HepG2 (cell line): ENCODE data around the gene RASSF7. TPM values are rescaled to one million over a fixed set of nuclear protein-coding genes. Genes with fewer than 3 reads are reported as not detected.

Experiments used
- ATAC-seq: fragments of 200-7000 bp; cut with Tn5 transposase; 3 replicates; pipeline ENCODE4 v1.9.1; 2020; ENCODE audit warnings: mild to moderate bottlenecking, moderate library complexity
- BruUV-seq: library from RNA; stranded (reverse); fragments of 400-500 nt; replicated peaks from 2 replicates; lab custom pipeline; 2021; lab: Mats Ljungman, UMichigan
- CTCF ChIA-PET: fragments of 300-600 bp; formaldehyde crosslinking; extraction: SDS; loops from one replicate; lab custom pipeline; 2021; ENCODE audit warnings: low total read pairs, inconsistent platforms, low intra/inter-chr PET ratio; lab: Yijun Ruan, JAX
- POLR2A ChIA-PET: fragments of 350-600 bp; sonication (Branson Sonifier 250); formaldehyde crosslinking; loops from one replicate; lab custom pipeline; 2020; ENCODE audit warnings: antibody characterized with exemption, inconsistent platforms; lab: Yijun Ruan, JAX
- DNase-seq: peaks from one replicate; pipeline ENCODE4 v3.0.0-alpha.2; 2015; ENCODE audit warnings: low spot score
- FAIRE-seq: peaks from 3 replicates; lab custom pipeline; 2011; peaks lifted over from hg19 to GRCh38; lab: Jason Lieb, UNC
- H2AFZ ChIP-seq: one replicate; pipeline ENCODE4 v1.6.1; 2011; ENCODE audit warnings: low read length, inconsistent platforms
- H3K27ac ChIP-seq: fragments of 300-600 bp; 3 replicates; pipeline ENCODE4 v1.8.0; 2011; ENCODE audit warnings: mixed run types, mild to moderate bottlenecking, mixed read lengths, low read length, inconsistent platforms; ENCODE audit not compliant: insufficient read depth; ENCODE audit errors: extremely low read length
- H3K27me3 ChIP-seq, 2 experiments: fragments of 200-600 bp in 1 of 2; 2 replicates in 1 of 2; 3 replicates in 1 of 2; pipeline versions ENCODE4 v1.6.0 to v1.8.0; 2011; ENCODE audit warnings: low read length in 2 of 2, mild to moderate bottlenecking in 2 of 2, moderate library complexity in 2 of 2, inconsistent platforms in 1 of 2; ENCODE audit not compliant: insufficient read depth in 2 of 2, control insufficient read depth in 1 of 2
- H3K36me3 ChIP-seq, 2 experiments: fragments of 200-600 bp in 1 of 2; replicated peaks in 1 of 2; 2 replicates in 1 of 2; 3 replicates in 1 of 2; pipeline versions ENCODE4 v1.5.1 to v1.8.0; 2011; ENCODE audit warnings: low read length in 2 of 2, inconsistent platforms in 1 of 2; ENCODE audit not compliant: insufficient read depth in 2 of 2, control insufficient read depth in 1 of 2
- H3K4me1 ChIP-seq: 2 replicates; pipeline ENCODE4 v1.5.1; 2012; ENCODE audit warnings: low read length, inconsistent platforms; ENCODE audit not compliant: insufficient read depth
- H3K4me2 ChIP-seq: 2 replicates; pipeline ENCODE4 v1.6.0; 2011; ENCODE audit warnings: low read depth, low read length, inconsistent platforms
- H3K4me3 ChIP-seq, 3 experiments: fragments of 200-600 bp in 1 of 3; sonication (generic), shearing (Covaris generic) in 1 of 3; replicated peaks in 1 of 3; 2 replicates each; pipeline ENCODE4 v1.5.1; 2011 to 2016; ENCODE audit warnings: low read length in 3 of 3, inconsistent platforms in 2 of 3, low read depth in 2 of 3, mild to moderate bottlenecking in 2 of 3, control low read depth in 1 of 3, mixed read lengths in 1 of 3; ENCODE audit not compliant: insufficient read depth in 1 of 3
- H3K79me2 ChIP-seq: one replicate; pipeline ENCODE4 v1.6.1; 2011; ENCODE audit warnings: low read length, inconsistent platforms; ENCODE audit not compliant: insufficient read depth
- H3K9ac ChIP-seq: 2 replicates; pipeline ENCODE4 v1.6.0; 2011; ENCODE audit warnings: mild to moderate bottlenecking, low read depth, low read length, inconsistent platforms; ENCODE audit not compliant: insufficient read depth
- H3K9me3 ChIP-seq: 2 replicates; pipeline ENCODE4 v1.5.1; 2012; ENCODE audit warnings: mild to moderate bottlenecking, low read length
- H4K20me1 ChIP-seq: 2 replicates; pipeline ENCODE4 v1.6.0; 2011; ENCODE audit warnings: inconsistent platforms, mild to moderate bottlenecking, low read length, moderate library complexity; ENCODE audit not compliant: insufficient read depth
- AGO1 ChIP-seq: fragments of 200-400 bp; formaldehyde crosslinking; IDR thresholded peaks from 2 replicates; pipeline ENCODE4 v1.6.1; 2017; ENCODE audit warnings: mild to moderate bottlenecking, low read depth, low read length, moderate library complexity; ENCODE audit not compliant: poor library complexity, severe bottlenecking
- FOXP1 ChIP-seq, 2 experiments: fragments of 450-650 bp in 1 of 2; IDR thresholded peaks; 2 replicates each; pipeline ENCODE4 v1.6.1; 2017 to 2018; ENCODE audit warnings: antibody characterized with exemption in 1 of 2
- KDM3A ChIP-seq: IDR thresholded peaks from 2 replicates; pipeline ENCODE4 v1.6.1; 2018; ENCODE audit warnings: low read depth, missing compliant biosample characterization
- STAG1 ChIP-seq: sonication (generic); formaldehyde crosslinking; IDR thresholded peaks from 2 replicates; pipeline ENCODE4 v1.4.0; 2020; ENCODE audit warnings: missing genetic modification reagents
- TFE3 ChIP-seq: IDR thresholded peaks from 2 replicates; pipeline ENCODE4 v1.6.1; 2016
- YEATS4 ChIP-seq: sonication (generic); formaldehyde crosslinking; IDR thresholded peaks from 2 replicates; pipeline ENCODE4 v1.4.0; 2020; ENCODE audit warnings: missing genetic modification reagents, borderline replicate concordance
- ZBTB10 ChIP-seq: sonication (generic); formaldehyde crosslinking; IDR thresholded peaks from 2 replicates; pipeline ENCODE4 v1.4.0; 2020; ENCODE audit warnings: missing genetic modification reagents, borderline replicate concordance
- ZBTB20 ChIP-seq: sonication (generic); formaldehyde crosslinking; IDR thresholded peaks from 2 replicates; pipeline ENCODE4 v1.8.1; 2023; ENCODE audit warnings: missing genetic modification reagents, low read depth, mild to moderate bottlenecking, borderline replicate concordance
- ZIK1 ChIP-seq: sonication (generic); formaldehyde crosslinking; IDR thresholded peaks from 2 replicates; pipeline ENCODE4 v1.5.0; 2020; ENCODE audit warnings: mild to moderate bottlenecking, low read depth, missing genetic modification reagents, borderline replicate concordance
- ZNF576 ChIP-seq: sonication (generic); formaldehyde crosslinking; IDR thresholded peaks from 2 replicates; pipeline ENCODE4 v1.4.0; 2020; ENCODE audit warnings: mild to moderate bottlenecking, missing genetic modification reagents
- ZNF687 ChIP-seq: sonication (generic); formaldehyde crosslinking; IDR thresholded peaks from 2 replicates; pipeline ENCODE4 v1.5.1; 2020; ENCODE audit warnings: mild to moderate bottlenecking, missing genetic modification reagents, moderate library complexity
- WGBS: methylation state at CpG from one replicate; pipeline ENCODE4 v1.1.6; 2017; ENCODE audit warnings: low lambda C conversion rate; 5-methylcytosine and 5-hydroxymethylcytosine counted together
- in situ Hi-C: cut with HindIII; loops from 2 replicates; pipeline ENCODE4 v1.10.0; 2017; ENCODE audit warnings: low pct_unique_long_range_greater_than_20kb; ENCODE audit not compliant: extremely low pct_ligation_motif_present
- intact Hi-C: fragments of 100-400 bp; cut with micrococcal nuclease; formaldehyde crosslinking; loops from one replicate; pipeline ENCODE4 v1.10.0; 2022; ENCODE audit not compliant: unreplicated experiment
- polyA plus RNA-seq, 8 experiments: library from polyadenylated mRNA; depleted of rRNA in 3 of 8; stranded (reverse) in 7 of 8; unstranded in 1 of 8; fragments of >200 nt; fragmentation: Illumina TruSeq in 4 of 8; extraction: Trizol in 4 of 8; gene quantifications; 2 replicates each; pipeline versions ENCODE4 v1.2.1 to v1.2.3, GENCODE V29; 2011 to 2016; ENCODE audit warnings: low read depth in 4 of 8, missing spikeins in 1 of 8, mixed read lengths in 1 of 8; ENCODE audit not compliant: insufficient read depth in 1 of 8
- total RNA-seq, 5 experiments: library from RNA; depleted of rRNA; stranded (reverse); fragments of >200 nt; fragmentation: Illumina TruSeq; extraction: Trizol; gene quantifications; 2 replicates each; pipeline ENCODE4 v1.2.3, GENCODE V29; 2016; ENCODE audit warnings: low read depth in 1 of 5

RASSF7 gene
- total and polyA plus RNA-seq, 2 of the 13 experiments (the other 11 are each of a cell fraction or from before 2014, with no cell fraction given), result 20.2 to 28.6 TPM

GRCh38 chr11:540583-541432 is 20.0 kb upstream of the RASSF7 start:
- Histone ChIP-seq H3K79me2 (no peaks in the 10 kb centered on the region), H3K9ac (peak overlapping the region; percentile 36; the same call in 1 of the 2 replicates), H3K4me3 (peak overlapping the region in 2 of 3 experiments; percentile 5 to 55; a peak in 3 of 6 replicates), H2AFZ (no peak overlapping the region), H4K20me1 (no peaks in the 10 kb centered on the region), H3K27ac (no peak overlapping the region), H3K27me3 (peaks cover 6 to 26% of the 10 kb centered on the region in 2 experiments; a peak in 4 of 5 replicates), H3K36me3 (no peaks in the 10 kb centered on the region), H3K9me3 (no peaks in the 10 kb centered on the region), H3K4me2 (peak overlapping the region; percentile 66), H3K4me1 (peaks cover 87% of the 10 kb centered on the region)
- no peak for FAIRE-seq
- no TSS peak for BruUV-seq
- intact Hi-C loops (no loop called here), in situ Hi-C loops (no loop called here)
- ChIA-PET CTCF (no interaction called here), POLR2A (interaction anchor here (1.4 kb wide), 1 partner anchor 10 kb away, joined by 4 read pairs; no protein-coding TSS in a partner anchor)
- peak; percentile 9 for ATAC-seq
- WGBS, result no CpG with 5 or more reads among the region's 23 CpGs
- no peak for DNase-seq
- TF ChIP-seq TFE3 (CRISPR knock-in tag) (no peak), ZBTB20 (CRISPR knock-in tag) (no peak), ZIK1 (CRISPR knock-in tag) (0 out of 2 replicates have a peak, but pooled peaks have one; percentile 25), ZNF576 (CRISPR knock-in tag) (no peak), KDM3A (CRISPR knock-in tag) (no peak), ZBTB10 (CRISPR knock-in tag) (no peak), YEATS4 (no peak), STAG1 (CRISPR knock-in tag) (no peak), ZNF687 (CRISPR knock-in tag) (peak; percentile 24), FOXP1 (IDR thresholded peaks at IDR 0.05) (no peak), FOXP1 (CRISPR knock-in tag; IDR thresholded peaks at IDR 0.05) (no peak), AGO1 (peak; percentile 18)
